ENCODE results near the gene ABL1. TPM values are rescaled to one million over a fixed set of nuclear protein-coding genes. Genes with fewer than 3 reads are reported as not detected.

Gene ABL1
- total RNA-seq, 1 donor = 21.5 TPM

DNA sequence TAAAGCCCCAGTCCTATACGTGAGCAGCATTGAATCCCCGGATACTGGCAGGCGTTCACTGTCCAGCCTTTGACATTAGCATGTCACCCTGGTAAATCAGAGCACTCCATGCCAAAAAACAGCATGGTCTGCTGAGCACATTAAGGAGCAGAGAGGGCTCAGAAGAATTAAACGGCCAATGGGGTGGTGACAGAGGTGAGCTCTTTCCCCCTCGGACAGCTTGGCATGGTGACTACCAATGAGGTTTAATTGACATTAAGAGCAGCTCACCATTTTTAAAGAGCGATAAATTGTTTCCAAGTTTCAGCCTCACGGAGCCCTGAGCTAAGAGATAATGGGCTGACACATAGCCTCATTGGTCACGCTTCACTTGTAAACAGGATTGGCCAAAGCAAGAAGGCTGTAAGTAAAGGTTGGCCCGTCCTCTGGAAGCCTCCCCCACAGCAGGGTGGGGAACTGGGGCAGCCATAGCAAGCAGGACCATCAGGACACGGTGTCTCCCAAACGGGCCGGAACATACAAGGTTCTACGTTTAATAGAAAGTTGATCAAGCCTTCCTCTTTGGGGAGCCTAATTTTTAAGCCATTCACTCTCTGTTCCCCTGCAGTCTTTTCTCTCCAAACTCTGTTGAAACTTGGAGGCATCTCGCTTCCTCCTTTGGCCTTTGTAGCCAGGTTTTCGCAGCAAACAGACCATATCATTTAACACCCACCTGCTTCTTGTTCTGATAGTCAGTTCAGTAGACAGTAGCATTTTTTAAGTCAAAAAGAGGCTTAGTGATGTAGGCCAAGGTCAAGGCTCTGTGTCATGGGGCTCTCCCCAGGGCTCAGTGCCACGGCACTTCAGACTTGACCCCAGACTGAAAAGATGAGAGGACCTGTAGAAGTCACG, 35.7 kb downstream of the ABL1 start:
- no peak for DNase-seq (ENCODE audit: low read depth in 2 of 3, low spot score in 2 of 3)

- no peak for DNase-seq (ENCODE audit: low read depth in 2 of 3, low spot score in 2 of 3)
These were observed 36.5 kb downstream of the ABL1 start for GRCh38 chr9:130871395-130872062.

GRCh38 chr9:130872093-130872492, 37.0 kb downstream of the ABL1 start:
- no peak for DNase-seq (ENCODE audit: low read depth in 2 of 3, low spot score in 2 of 3)

DNA sequence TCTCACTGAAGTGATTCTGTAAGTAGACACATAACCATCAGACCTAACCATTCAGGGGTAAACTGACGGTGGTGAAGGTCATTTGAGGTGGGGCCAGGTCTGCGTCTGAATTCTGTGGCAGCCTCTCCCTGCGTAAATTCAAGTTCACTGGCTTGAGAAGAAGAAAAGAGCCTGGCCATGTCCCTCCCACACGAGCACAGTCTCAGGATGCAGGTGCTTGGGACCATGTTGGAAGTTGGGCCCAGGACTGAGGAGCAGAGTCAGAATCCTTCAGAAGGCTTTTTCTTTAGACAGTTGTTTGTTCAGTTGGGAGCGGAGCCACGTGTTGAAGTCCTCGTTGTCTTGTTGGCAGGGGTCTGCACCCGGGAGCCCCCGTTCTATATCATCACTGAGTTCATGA, 37.5 kb downstream of the ABL1 start:
- no peak for DNase-seq (ENCODE audit: low read depth in 2 of 3, low spot score in 2 of 3)

DNA sequence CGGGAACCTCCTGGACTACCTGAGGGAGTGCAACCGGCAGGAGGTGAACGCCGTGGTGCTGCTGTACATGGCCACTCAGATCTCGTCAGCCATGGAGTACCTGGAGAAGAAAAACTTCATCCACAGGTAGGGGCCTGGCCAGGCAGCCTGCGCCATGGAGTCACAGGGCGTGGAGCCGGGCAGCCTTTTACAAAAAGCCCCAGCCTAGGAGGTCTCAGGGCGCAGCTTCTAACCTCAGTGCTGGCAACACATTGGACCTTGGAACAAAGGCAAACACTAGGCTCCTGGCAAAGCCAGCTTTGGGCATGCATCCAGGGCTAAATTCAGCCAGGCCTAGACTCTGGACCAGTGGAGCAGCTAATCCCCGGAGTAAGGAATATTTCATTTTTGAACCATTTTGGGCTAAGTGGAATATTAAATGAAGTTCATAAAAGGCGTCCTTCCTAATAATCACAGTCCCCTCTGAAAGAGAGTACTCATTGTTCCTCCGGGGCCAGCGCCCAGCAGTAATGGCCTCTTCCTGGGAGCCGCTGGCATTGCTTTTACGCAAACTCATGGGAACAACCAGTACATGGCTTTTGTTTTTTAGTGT, 38.0 kb downstream of the ABL1 start:
- DNase-seq (ENCODE audit: low read depth in 2 of 3, low spot score in 2 of 3) = no peak

DNA sequence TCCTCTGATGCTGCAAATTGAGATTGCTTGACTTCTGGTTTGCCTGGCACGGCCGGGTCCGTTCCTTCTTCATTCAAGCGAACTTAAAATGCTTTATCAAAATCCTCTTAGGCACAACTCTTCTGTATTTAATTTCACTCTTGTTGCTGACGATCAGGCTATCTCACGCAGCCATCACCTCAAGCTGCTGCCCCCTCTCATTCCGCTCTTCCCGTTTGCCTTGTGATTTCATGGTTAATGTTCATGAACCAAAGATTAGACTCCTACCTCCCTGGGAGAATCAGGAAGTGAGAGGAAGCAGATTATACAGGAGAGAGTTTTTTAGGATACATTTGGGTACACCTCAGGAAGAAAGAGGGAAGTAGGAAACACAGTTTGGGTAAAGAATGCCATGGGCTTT, 38.9 kb downstream of the ABL1 start:
- DNase-seq (ENCODE audit: low read depth in 2 of 3, low spot score in 2 of 3) = no peak

- DNase-seq (ENCODE audit: low read depth in 2 of 3, low spot score in 2 of 3) = no peak
These were observed 39.7 kb downstream of the ABL1 start for GRCh38 chr9:130874783-130875182.

DNA sequence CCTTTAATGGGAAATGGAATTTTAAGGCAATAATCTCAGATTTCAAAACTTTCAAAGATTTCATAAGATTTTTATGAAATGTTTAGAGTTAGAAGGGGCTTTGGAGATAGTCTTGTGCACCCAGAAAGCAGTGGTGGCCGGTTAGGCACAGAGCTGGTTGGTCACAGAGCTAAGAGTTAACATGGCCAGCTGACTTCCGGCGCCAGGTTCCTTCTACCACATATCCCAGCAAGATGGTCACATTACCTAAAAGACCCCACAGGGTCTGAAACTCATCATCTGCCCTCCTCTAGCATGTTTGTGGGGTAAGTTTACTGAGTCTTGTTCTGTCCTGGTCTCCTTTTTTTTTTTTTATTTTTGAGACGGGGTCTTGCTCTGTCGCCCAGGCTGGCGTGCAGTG, 42.2 kb downstream of the ABL1 start:
- DNase-seq (ENCODE audit: low read depth in 2 of 3, low spot score in 2 of 3) = no peak

DNA sequence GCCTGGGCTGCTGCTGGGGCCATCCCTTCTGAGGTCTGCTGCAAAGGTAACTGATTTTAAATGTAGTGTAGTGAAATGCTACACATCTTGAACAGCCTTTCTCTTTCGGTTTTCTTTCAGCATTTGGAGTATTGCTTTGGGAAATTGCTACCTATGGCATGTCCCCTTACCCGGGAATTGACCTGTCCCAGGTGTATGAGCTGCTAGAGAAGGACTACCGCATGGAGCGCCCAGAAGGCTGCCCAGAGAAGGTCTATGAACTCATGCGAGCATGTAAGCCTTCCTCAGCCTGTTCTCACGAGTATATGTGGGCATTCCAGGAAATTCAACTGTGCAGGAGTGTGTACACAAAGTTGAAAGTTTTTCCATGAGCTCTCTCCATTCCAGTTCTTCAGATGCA, 43.2 kb downstream of the ABL1 start:
- no peak for DNase-seq (ENCODE audit: low read depth in 2 of 3, low spot score in 2 of 3)

GRCh38 chr9:130879863-130880411, 44.9 kb downstream of the ABL1 start:
- no peak for DNase-seq (ENCODE audit: low read depth in 2 of 3, low spot score in 2 of 3)

- DNase-seq (ENCODE audit: low read depth in 2 of 3, low spot score in 2 of 3) = no peak
These were observed 45.7 kb downstream of the ABL1 start for GRCh38 chr9:130880599-130881220.

GRCh38 chr9:130881516-130881915, 46.5 kb downstream of the ABL1 start:
- no peak for DNase-seq (ENCODE audit: low read depth in 2 of 3, low spot score in 2 of 3)

GRCh38 chr9:130882696-130883225, 47.7 kb downstream of the ABL1 start:
- no peak for DNase-seq (ENCODE audit: low read depth in 2 of 3, low spot score in 2 of 3)

DNA sequence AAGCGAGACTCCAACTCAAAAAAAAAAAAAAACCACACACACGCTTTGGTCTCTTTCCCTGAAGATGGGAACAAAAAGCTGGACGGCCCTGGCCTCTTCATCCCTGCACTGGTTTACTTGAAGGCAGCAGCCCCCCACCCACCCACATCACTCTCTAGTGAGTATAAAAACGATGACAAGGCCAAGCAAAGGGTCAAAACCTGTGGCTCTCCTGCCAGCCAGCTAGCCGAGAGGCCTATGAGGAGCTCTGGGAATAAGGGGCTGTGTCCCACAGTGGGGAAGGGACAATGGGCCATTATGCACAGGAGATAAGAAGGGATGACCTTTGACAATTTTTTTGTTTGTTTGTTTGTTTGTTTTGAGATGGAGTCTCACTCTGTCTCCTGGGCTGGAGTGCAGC, 48.4 kb downstream of the ABL1 start:
- DNase-seq (ENCODE audit: low read depth in 2 of 3, low spot score in 2 of 3) = no peak

GRCh38 chr9:130884111-130884531, 49.1 kb downstream of the ABL1 start:
- no peak for DNase-seq (ENCODE audit: low read depth in 2 of 3, low spot score in 2 of 3)

GRCh38 chr9:130884542-130885483, 49.8 kb downstream of the ABL1 start:
- DNase-seq (ENCODE audit: low read depth in 2 of 3, low spot score in 2 of 3) = no peak

- DNase-seq (ENCODE audit: low read depth in 2 of 3, low spot score in 2 of 3) = no peak
These were observed 50.7 kb downstream of the ABL1 start for GRCh38 chr9:130885484-130886375.

DNA sequence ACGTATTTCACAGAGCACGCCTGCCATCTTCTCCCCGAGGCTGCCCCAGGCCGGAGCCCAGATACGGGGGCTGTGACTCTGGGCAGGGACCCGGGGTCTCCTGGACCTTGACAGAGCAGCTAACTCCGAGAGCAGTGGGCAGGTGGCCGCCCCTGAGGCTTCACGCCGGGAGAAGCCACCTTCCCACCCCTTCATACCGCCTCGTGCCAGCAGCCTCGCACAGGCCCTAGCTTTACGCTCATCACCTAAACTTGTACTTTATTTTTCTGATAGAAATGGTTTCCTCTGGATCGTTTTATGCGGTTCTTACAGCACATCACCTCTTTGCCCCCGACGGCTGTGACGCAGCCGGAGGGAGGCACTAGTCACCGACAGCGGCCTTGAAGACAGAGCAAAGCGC, 51.9 kb downstream of the ABL1 start:
- DNase-seq (ENCODE audit: low read depth in 2 of 3, low spot score in 2 of 3) = no peak
